Measurements from ENCODE around the gene TOMM6. TPM values are rescaled to one million over a fixed set of nuclear protein-coding genes. Genes with fewer than 3 reads are reported as not detected.

The TOMM6 gene
- total RNA-seq, 1 experiment from 2014 or later, result 239 TPM

DNA sequence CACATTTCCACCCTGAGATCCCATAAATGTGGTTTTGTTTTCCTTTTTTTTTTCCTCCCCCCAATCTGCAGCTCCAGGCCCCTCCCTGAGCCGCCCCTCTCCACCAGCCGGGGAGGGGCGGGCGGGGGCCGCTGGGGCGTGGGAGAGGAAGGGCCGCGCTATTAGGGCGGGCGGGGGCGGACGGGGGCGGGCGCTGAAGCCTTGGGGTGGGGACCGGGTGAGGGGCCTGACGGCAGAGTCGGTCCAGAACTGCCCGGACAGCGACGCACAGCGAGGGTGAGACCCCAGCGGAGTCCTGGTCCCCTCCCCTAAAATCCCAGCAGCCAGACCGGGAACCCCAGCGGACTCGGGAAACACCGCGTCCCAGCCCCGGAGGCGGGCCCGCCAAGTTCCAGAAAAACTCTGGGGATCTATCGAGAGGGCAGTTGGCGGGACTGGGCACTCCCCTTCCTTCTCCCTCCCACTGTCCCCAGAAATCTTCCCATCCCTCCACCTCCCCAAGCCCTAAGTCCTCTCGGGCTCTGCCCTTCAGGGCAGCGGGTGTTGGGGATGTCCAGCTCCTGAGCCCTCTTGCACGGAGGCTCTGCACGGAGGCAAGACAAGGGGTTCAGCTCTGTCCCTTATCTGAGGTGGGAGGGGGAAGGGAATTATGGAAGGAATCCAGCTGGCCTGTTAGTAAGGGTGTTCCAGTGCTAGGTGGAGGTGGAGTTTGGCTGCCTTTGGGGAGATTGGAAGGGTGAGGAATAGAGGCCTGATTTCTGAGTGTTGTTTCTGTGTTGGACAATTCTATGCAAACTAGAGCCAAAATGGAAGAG is 6.7 kb upstream of the TOMM6 start, which contains the start of gene PRICKLE4:
PRICKLE4 (plus strand) TSS at position 232 of the 815 bp plus-strand sequence. CDS start 2,692 bp downstream, outside the sequence.
- Histone ChIP-seq H2BK5ac (ENCODE audit: insufficient read length, low read length) (no peak within 1 kb of the TSS), H3K4me2 (ENCODE audit: insufficient read depth, insufficient read length, low read length) (peak within 1 kb of the TSS; percentile 96), H4K91ac (ENCODE audit: insufficient read length, low read depth, low read length) (no peak within 1 kb of the TSS), H2AFZ (ENCODE audit: low read length) (no peak within 1 kb of the TSS), H2AK5ac (ENCODE audit: insufficient read length, low read length) (no peak within 1 kb of the TSS), H3T11ph (ENCODE audit: low read length) (no peak within 1 kb of the TSS), H3K4ac (ENCODE audit: low read depth, low read length) (no peak within 1 kb of the TSS), H3K9me3 (ENCODE audit: control insufficient read depth, low read depth, low read length) (no peaks in the 10 kb centered on the region), H3K23me2 (ENCODE audit: insufficient read length, low read depth, low read length, poor library complexity, severe bottlenecking) (peaks cover 11% of the 10 kb centered on the region), H3K18ac (ENCODE audit: insufficient read length, low read depth, low read length) (no peak within 1 kb of the TSS), H3K23ac (ENCODE audit: insufficient read length, low read depth, low read length) (no peak within 1 kb of the TSS), H2BK120ac (ENCODE audit: low read depth, low read length, poor library complexity, severe bottlenecking) (no peak within 1 kb of the TSS), H4K8ac (replicated peaks; ENCODE audit: insufficient read length, low read depth, low read length) (no peak within 1 kb of the TSS), H4K5ac (ENCODE audit: insufficient read length, low read depth, low read length) (no peak within 1 kb of the TSS), H4K20me1 (ENCODE audit: control insufficient read depth, insufficient read depth, insufficient read length) (no peaks in the 10 kb centered on the region), H3K56ac (ENCODE audit: insufficient read length, low read depth, low read length) (no peak within 1 kb of the TSS), H2BK20ac (ENCODE audit: low read depth, low read length, poor library complexity, severe bottlenecking) (no peak within 1 kb of the TSS), H2BK12ac (ENCODE audit: insufficient read length, low read depth, low read length) (no peak within 1 kb of the TSS), H3K9ac (ENCODE audit: extremely low read depth, insufficient read length, low read length) (no peak within 1 kb of the TSS), H3K27me3 (ENCODE audit: insufficient read depth, low read length) (peaks cover 15% of the 10 kb centered on the region; the same call in 1 of the 2 replicates), H3K14ac (ENCODE audit: insufficient read depth, low read length) (no peak within 1 kb of the TSS), H3K79me2 (ENCODE audit: insufficient read depth, low read length) (no peaks in the 10 kb centered on the region), H3K79me1 (ENCODE audit: insufficient read depth, low read depth, low read length, poor library complexity, severe bottlenecking) (no peaks in the 10 kb centered on the region), H3K4me1 (ENCODE audit: insufficient read depth, low read length) (no peaks in the 10 kb centered on the region), H3K27ac (ENCODE audit: insufficient read length, low read depth, low read length) (no peak within 1 kb of the TSS), H2BK15ac (ENCODE audit: low read depth, low read length) (no peak within 1 kb of the TSS)
- Mint-ChIP-seq H3K27me3 (ENCODE audit: low read depth) (peaks cover 55% of the 10 kb centered on the region), H3K36me3 (ENCODE audit: insufficient read depth in 1 of 3, low read depth in 3 of 3) (no peaks in the 10 kb centered on the region; a peak in 2 of 7 replicates), H3K9me3 (no peaks in the 10 kb centered on the region), H3K27ac (peak within 1 kb of the TSS in 1 of 3 experiments; percentile 75; a peak in 3 of 7 replicates), H3K4me3 (peak within 1 kb of the TSS; percentile 78 to 91), H3K4me1 (peaks cover 20 to 27% of the 10 kb centered on the region in 2 experiments)
- WGBS (ENCODE audit: extremely low coverage, insufficient read length, low lambda C conversion rate), result no CpG with 5 or more reads among the region's 36 CpGs
- DNase-seq, result no peak
- TF ChIP-seq, protein P1, sequence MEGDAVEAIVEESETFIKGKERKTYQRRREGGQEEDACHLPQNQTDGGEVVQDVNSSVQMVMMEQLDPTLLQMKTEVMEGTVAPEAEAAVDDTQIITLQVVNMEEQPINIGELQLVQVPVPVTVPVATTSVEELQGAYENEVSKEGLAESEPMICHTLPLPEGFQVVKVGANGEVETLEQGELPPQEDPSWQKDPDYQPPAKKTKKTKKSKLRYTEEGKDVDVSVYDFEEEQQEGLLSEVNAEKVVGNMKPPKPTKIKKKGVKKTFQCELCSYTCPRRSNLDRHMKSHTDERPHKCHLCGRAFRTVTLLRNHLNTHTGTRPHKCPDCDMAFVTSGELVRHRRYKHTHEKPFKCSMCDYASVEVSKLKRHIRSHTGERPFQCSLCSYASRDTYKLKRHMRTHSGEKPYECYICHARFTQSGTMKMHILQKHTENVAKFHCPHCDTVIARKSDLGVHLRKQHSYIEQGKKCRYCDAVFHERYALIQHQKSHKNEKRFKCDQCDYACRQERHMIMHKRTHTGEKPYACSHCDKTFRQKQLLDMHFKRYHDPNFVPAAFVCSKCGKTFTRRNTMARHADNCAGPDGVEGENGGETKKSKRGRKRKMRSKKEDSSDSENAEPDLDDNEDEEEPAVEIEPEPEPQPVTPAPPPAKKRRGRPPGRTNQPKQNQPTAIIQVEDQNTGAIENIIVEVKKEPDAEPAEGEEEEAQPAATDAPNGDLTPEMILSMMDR (conservative IDR thresholded peaks at IDR 0.05), result no peak
